ENCODE data around the gene ZFR2.

The ZFR2 gene

DNA sequence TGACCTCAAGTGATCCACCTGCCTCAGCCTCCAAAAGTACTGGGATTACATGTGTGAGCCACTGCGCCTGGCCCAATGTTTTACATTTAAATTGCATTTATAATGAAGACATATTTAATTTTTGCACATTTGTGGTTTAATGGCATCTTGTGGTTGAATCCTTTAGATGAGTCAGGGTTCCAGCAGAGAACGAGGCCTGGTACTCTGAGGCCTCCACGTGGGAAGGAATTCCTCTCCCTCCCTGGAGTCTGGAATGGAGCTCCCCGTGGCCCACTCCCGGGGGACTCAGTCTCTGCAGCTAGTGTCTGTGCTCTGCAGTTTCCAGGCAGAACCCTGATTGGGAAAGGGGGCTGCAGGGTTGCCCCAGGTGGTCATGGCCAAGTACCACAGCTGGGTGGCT, 24.2 kb downstream of the ZFR2 start:
- ATAC-seq (ENCODE audit: insufficient read depth, low read depth), result no peak
- H4K20me1 ChIP-seq (ENCODE audit: insufficient read depth, low read length), result no peaks in the 10 kb centered on the region
- no peak for DNase-seq
- no peak overlapping the region for H2AFZ ChIP-seq (ENCODE audit: low read depth, low read length)
- H3K9ac ChIP-seq (ENCODE audit: low read depth, low read length), result no peak overlapping the region
- H3K36me3 ChIP-seq (ENCODE audit: insufficient read depth, low read length), result no peaks in the 10 kb centered on the region
- H3K27ac ChIP-seq (ENCODE audit: low read length), result no peak overlapping the region
- H3K4me2 ChIP-seq (ENCODE audit: insufficient read depth, low read length), result no peak overlapping the region
- H3K4me3 ChIP-seq (ENCODE audit: low read depth in 1 of 2, low read length in 2 of 2), result no peak overlapping the region
- no peaks in the 10 kb centered on the region for H3K27me3 ChIP-seq (ENCODE audit: insufficient read depth, low read length, poor library complexity)
- H3K79me2 ChIP-seq (ENCODE audit: insufficient read depth, low read length), result no peaks in the 10 kb centered on the region
- no peaks in the 10 kb centered on the region for H3K4me1 ChIP-seq (ENCODE audit: insufficient read depth, low read length)
- no peak for TF ChIP-seq EZH2 (IDR thresholded peaks at IDR 0.05; ENCODE audit: borderline replicate concordance, low read depth, low read length, severe bottlenecking)
- TF ChIP-seq, protein P1, sequence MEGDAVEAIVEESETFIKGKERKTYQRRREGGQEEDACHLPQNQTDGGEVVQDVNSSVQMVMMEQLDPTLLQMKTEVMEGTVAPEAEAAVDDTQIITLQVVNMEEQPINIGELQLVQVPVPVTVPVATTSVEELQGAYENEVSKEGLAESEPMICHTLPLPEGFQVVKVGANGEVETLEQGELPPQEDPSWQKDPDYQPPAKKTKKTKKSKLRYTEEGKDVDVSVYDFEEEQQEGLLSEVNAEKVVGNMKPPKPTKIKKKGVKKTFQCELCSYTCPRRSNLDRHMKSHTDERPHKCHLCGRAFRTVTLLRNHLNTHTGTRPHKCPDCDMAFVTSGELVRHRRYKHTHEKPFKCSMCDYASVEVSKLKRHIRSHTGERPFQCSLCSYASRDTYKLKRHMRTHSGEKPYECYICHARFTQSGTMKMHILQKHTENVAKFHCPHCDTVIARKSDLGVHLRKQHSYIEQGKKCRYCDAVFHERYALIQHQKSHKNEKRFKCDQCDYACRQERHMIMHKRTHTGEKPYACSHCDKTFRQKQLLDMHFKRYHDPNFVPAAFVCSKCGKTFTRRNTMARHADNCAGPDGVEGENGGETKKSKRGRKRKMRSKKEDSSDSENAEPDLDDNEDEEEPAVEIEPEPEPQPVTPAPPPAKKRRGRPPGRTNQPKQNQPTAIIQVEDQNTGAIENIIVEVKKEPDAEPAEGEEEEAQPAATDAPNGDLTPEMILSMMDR (IDR thresholded peaks at IDR 0.05; ENCODE audit: borderline replicate concordance, extremely low read depth, low read length, poor library complexity, severe bottlenecking), result no peak
- H3K9me3 ChIP-seq (ENCODE audit: insufficient read depth, low read length, severe bottlenecking), result no peaks in the 10 kb centered on the region

GRCh38 chr19:3842948-3843347, 25.9 kb downstream of the ZFR2 start:
- peaks cover 2% of the 10 kb centered on the region for H3K9me3 ChIP-seq (ENCODE audit: insufficient read depth, low read length, severe bottlenecking)
- no peaks in the 10 kb centered on the region for H3K27me3 ChIP-seq (ENCODE audit: insufficient read depth, low read length, poor library complexity)
- no peak overlapping the region for H3K9ac ChIP-seq (ENCODE audit: low read depth, low read length)
- DNase-seq (no peak), ATAC-seq (ENCODE audit: insufficient read depth, low read depth) (no peak)
- no peak overlapping the region for H3K4me3 ChIP-seq (ENCODE audit: low read depth in 1 of 2, low read length in 2 of 2)
- no peaks in the 10 kb centered on the region for H3K79me2 ChIP-seq (ENCODE audit: insufficient read depth, low read length)
- no peaks in the 10 kb centered on the region for H3K36me3 ChIP-seq (ENCODE audit: insufficient read depth, low read length)
- no peaks in the 10 kb centered on the region for H3K4me1 ChIP-seq (ENCODE audit: insufficient read depth, low read length)
- H3K4me2 ChIP-seq (ENCODE audit: insufficient read depth, low read length), result no peak overlapping the region
- no peak overlapping the region for H3K27ac ChIP-seq (ENCODE audit: low read length)
- no peaks in the 10 kb centered on the region for H4K20me1 ChIP-seq (ENCODE audit: insufficient read depth, low read length)
- TF ChIP-seq EZH2 (IDR thresholded peaks at IDR 0.05; ENCODE audit: borderline replicate concordance, low read depth, low read length, severe bottlenecking), result no peak
- TF ChIP-seq, protein P1 (IDR thresholded peaks at IDR 0.05; ENCODE audit: borderline replicate concordance, extremely low read depth, low read length, poor library complexity, severe bottlenecking), result no peak
- no peak overlapping the region for H2AFZ ChIP-seq (ENCODE audit: low read depth, low read length)

- Histone ChIP-seq H3K27ac (ENCODE audit: low read length) (no peak overlapping the region), H3K36me3 (ENCODE audit: insufficient read depth, low read length) (no peaks in the 10 kb centered on the region), H3K9me3 (ENCODE audit: insufficient read depth, low read length, severe bottlenecking) (peaks cover 11% of the 10 kb centered on the region), H3K4me3 (ENCODE audit: low read depth in 1 of 2, low read length in 2 of 2) (no peak overlapping the region), H3K27me3 (ENCODE audit: insufficient read depth, low read length, poor library complexity) (no peaks in the 10 kb centered on the region), H3K4me2 (ENCODE audit: insufficient read depth, low read length) (no peak overlapping the region), H4K20me1 (ENCODE audit: insufficient read depth, low read length) (no peaks in the 10 kb centered on the region), H3K9ac (ENCODE audit: low read depth, low read length) (no peak overlapping the region), H3K79me2 (ENCODE audit: insufficient read depth, low read length) (no peaks in the 10 kb centered on the region), H2AFZ (ENCODE audit: low read depth, low read length) (no peak overlapping the region), H3K4me1 (ENCODE audit: insufficient read depth, low read length) (no peaks in the 10 kb centered on the region)
- ATAC-seq (ENCODE audit: insufficient read depth, low read depth), result no peak
- TF ChIP-seq EZH2 (IDR thresholded peaks at IDR 0.05; ENCODE audit: borderline replicate concordance, low read depth, low read length, severe bottlenecking), result no peak
- TF ChIP-seq, protein P1 (IDR thresholded peaks at IDR 0.05; ENCODE audit: borderline replicate concordance, extremely low read depth, low read length, poor library complexity, severe bottlenecking), result no peak
- no peak for DNase-seq
Measured at GRCh38 chr19:3840804-3841203, 28.0 kb downstream of the ZFR2 start.

DNA sequence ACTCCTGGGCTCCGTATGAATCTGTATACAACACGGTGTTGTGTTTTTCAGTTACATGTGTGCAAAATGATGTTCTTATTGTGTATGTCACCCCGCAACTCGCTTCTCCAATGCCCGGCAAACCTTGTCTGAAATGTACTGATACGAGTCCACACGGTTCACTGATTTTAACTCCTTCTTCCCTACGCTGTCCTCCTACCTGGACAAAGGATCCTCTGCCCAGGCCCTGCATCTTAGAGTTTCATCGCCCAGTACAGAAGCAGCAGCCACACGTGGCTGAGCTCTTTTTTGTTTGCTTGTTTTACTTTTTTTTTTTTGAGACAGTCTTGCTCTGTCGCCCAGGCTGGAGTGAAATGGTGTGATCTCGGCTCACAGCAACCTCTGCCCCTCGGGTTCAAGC, 28.9 kb downstream of the ZFR2 start:
- H3K4me3 ChIP-seq (ENCODE audit: low read depth in 1 of 2, low read length in 2 of 2), result no peak overlapping the region

More for the DNA sequence above, 28.9 kb downstream of the ZFR2 start:
- Histone ChIP-seq H2AFZ (ENCODE audit: low read depth, low read length) (no peak overlapping the region), H3K79me2 (ENCODE audit: insufficient read depth, low read length) (no peaks in the 10 kb centered on the region), H3K9me3 (ENCODE audit: insufficient read depth, low read length, severe bottlenecking) (peaks cover 11% of the 10 kb centered on the region), H3K4me2 (ENCODE audit: insufficient read depth, low read length) (no peak overlapping the region), H3K4me1 (ENCODE audit: insufficient read depth, low read length) (no peaks in the 10 kb centered on the region), H3K27me3 (ENCODE audit: insufficient read depth, low read length, poor library complexity) (no peaks in the 10 kb centered on the region), H4K20me1 (ENCODE audit: insufficient read depth, low read length) (no peaks in the 10 kb centered on the region), H3K9ac (ENCODE audit: low read depth, low read length) (no peak overlapping the region), H3K27ac (ENCODE audit: low read length) (no peak overlapping the region), H3K36me3 (ENCODE audit: insufficient read depth, low read length) (no peaks in the 10 kb centered on the region)
- DNase-seq (no peak), ATAC-seq (ENCODE audit: insufficient read depth, low read depth) (no peak)
- TF ChIP-seq, protein P1 (IDR thresholded peaks at IDR 0.05; ENCODE audit: borderline replicate concordance, extremely low read depth, low read length, poor library complexity, severe bottlenecking), result no peak
- no peak for TF ChIP-seq EZH2 (IDR thresholded peaks at IDR 0.05; ENCODE audit: borderline replicate concordance, low read depth, low read length, severe bottlenecking)

Measured in DND-41 (cell line).